Tibial artery (tissue), 4 donors: ENCODE data around the gene INPP5D.

ENCODE experiments used
- DNase-seq, 2 donors: peaks; one replicate each; pipeline ENCODE4 v3.0.0-alpha.2; 2019
- H3K27ac ChIP-seq, 2 donors: fragments of 200-600 bp; sonication (generic) in 1 of 2; 1 replicate in 1 of 2; 2 replicates in 1 of 2; pipeline ENCODE4 v1.5.1; 2018 to 2019; ENCODE audit warnings: mild to moderate bottlenecking in 1 of 2
- H3K27me3 ChIP-seq, 2 donors: fragments of 200-600 bp; sonication (generic) in 1 of 2; one replicate each; pipeline versions ENCODE4 v1.5.1 to v1.6.0; 2016 to 2019
- H3K36me3 ChIP-seq, 3 donors: fragments of 200-600 bp; sonication (generic) in 2 of 3; one replicate each; pipeline ENCODE4 v1.5.1; 2016 to 2019; ENCODE audit warnings: mild to moderate bottlenecking in 2 of 3
- H3K4me1 ChIP-seq, 4 donors: fragments of 200-600 bp; sonication (generic) in 2 of 4; 1 replicate in 3 of 4; 2 replicates in 1 of 4; pipeline ENCODE4 v1.5.1; 2016 to 2019
- H3K4me3 ChIP-seq, 2 donors: fragments of 200-600 bp; sonication (generic) in 1 of 2; 1 replicate in 1 of 2; 2 replicates in 1 of 2; pipeline ENCODE4 v1.5.1; 2018 to 2019; ENCODE audit warnings: mild to moderate bottlenecking in 2 of 2
- H3K9me3 ChIP-seq, 3 donors: fragments of 200-600 bp; sonication (generic) in 1 of 3; one replicate each; pipeline ENCODE4 v1.5.1; 2016 to 2019
- CTCF ChIP-seq, 2 experiments: fragments of 200-600 bp in 1 of 2; fragments of 450-650 bp in 1 of 2; IDR thresholded peaks; one replicate each; pipeline ENCODE4 v1.5.1; 2017 to 2019; ENCODE audit warnings: antibody characterized with exemption in 2 of 2, mild to moderate bottlenecking in 1 of 2, moderate library complexity in 1 of 2
- intact Hi-C: fragments of 100-400 bp; cut with DNase I; formaldehyde crosslinking; loops from one replicate; pipeline ENCODE4 v1.15.0; 2023; ENCODE audit warnings: low total_unique reads

INPP5D gene

GRCh38 chr2:233101816-233102215 lies 41.7 kb downstream of the INPP5D start:
- TF ChIP-seq CTCF (IDR thresholded peaks at IDR 0.05) = no peak
- intact Hi-C loops = no loop called here
- no peaks in the 10 kb centered on the region for H3K4me1 ChIP-seq
- no peak overlapping the region for H3K4me3 ChIP-seq
- DNase-seq = no peak
- no peaks in the 10 kb centered on the region for H3K36me3 ChIP-seq
- H3K27me3 ChIP-seq = peaks cover 0 to 3% of the 10 kb centered on the region in 2 donors
- no peaks in the 10 kb centered on the region for H3K9me3 ChIP-seq
- no peak overlapping the region for H3K27ac ChIP-seq

DNA sequence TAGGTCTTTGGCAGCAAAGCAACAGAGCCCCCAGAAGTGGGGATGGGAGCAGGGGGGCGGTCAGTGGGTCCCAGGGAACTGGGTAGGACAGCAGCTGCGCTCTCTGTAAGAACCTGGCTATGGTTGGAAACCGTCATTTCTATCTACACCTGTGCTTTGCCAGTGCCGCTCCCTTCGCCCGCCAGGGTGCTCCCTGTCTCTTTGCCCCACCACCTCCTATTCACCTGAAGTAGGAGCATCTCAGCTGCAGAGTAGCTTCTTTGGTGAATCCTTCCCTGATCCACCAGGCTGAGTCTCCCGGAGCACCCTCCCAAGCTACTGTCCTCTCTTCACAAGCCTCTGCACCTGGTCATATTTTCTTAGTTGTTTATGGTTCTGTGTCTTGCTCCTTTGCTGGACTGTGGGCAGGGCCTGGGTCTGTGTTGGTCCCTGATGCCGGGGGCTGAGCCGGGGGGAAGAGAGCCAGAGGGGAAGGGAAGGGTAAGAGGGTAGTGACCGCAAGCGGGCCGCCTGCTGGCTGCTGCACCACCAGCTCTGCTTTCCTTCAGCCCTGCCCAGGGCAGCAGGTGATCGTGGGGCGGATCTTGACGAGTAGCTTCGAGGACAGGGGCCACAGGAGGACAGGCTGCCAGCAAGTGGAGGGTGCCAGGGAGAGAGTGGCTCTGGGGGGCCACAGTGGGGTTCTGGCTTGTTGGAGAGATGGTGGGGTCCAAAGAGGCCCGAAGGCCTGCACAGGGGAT lies 45.2 kb downstream of the INPP5D start:
- no peak for TF ChIP-seq CTCF (IDR thresholded peaks at IDR 0.05)
- H3K4me3 ChIP-seq = no peak overlapping the region
- no peaks in the 10 kb centered on the region for H3K9me3 ChIP-seq
- peaks cover 0 to 11% of the 10 kb centered on the region in 2 donors for H3K27me3 ChIP-seq
- H3K36me3 ChIP-seq = no peaks in the 10 kb centered on the region
- no peak overlapping the region for H3K27ac ChIP-seq
- DNase-seq = no peak
- peaks cover 0 to 12% (median 0%) of the 10 kb centered on the region in 4 donors for H3K4me1 ChIP-seq
- intact Hi-C loops = no loop called here

GRCh38 chr2:233105930-233106329 lies 45.8 kb downstream of the INPP5D start:
- no peak for DNase-seq
- H3K4me1 ChIP-seq = peaks cover 0 to 12% (median 0%) of the 10 kb centered on the region in 4 donors
- H3K27ac ChIP-seq = no peak overlapping the region
- H3K27me3 ChIP-seq = peaks cover 0 to 11% of the 10 kb centered on the region in 2 donors
- no peak overlapping the region for H3K4me3 ChIP-seq
- H3K9me3 ChIP-seq = no peaks in the 10 kb centered on the region
- no peak for TF ChIP-seq CTCF (IDR thresholded peaks at IDR 0.05)
- intact Hi-C loops = no loop called here
- H3K36me3 ChIP-seq = no peaks in the 10 kb centered on the region

DNA sequence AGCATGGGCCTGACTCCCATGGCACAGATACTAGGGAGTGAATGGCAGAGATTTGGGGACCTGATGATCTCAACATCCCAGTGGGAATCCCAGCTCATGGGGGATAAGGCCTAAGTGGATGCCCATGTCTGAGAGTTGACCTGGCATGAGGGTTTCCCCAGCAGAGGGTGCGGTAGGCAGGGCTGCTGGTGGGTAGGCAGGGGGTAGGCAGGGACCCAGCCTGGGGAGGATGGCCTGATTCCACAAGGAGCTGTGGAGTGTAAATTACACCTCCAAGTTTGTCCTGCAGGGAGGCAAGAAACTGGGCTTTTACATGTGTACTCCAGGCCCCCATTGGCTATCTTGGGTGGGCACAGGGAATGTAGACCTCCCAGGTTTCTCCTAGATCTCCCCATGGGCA lies 46.9 kb downstream of the INPP5D start:
- no peak for TF ChIP-seq CTCF (IDR thresholded peaks at IDR 0.05)
- intact Hi-C loops = no loop called here
- peaks cover 0 to 12% (median 0%) of the 10 kb centered on the region in 4 donors for H3K4me1 ChIP-seq
- peaks cover 0 to 11% of the 10 kb centered on the region in 2 donors for H3K27me3 ChIP-seq
- no peak for DNase-seq
- no peak overlapping the region for H3K27ac ChIP-seq
- H3K9me3 ChIP-seq = no peaks in the 10 kb centered on the region
- H3K4me3 ChIP-seq = no peak overlapping the region
- H3K36me3 ChIP-seq = no peaks in the 10 kb centered on the region

DNA sequence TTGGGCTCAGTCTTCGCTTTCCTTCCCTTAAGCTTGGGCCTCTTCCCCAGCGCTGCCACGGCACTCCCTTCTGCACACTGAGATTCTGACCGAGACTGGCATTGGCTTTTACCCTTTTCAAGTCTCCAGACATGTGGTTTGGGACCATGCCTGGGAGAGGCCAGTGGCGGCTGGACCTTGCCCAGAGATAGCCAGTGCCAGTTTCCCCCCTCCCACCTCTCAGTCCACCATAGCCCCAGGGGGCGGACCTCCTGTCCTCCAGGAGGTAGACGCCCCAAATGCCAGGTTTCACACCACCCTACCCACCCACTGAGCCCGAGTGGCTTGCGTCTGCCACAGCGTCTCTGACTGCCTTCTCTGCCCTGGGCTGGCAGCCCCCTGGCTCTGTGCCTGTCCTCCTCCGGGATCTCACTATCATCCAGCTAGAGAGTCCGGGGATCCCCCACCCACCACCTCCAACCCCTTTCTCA lies 47.7 kb downstream of the INPP5D start:
- TF ChIP-seq CTCF (IDR thresholded peaks at IDR 0.05) = no peak
- intact Hi-C loops = no loop called here

More for the DNA sequence above, 47.7 kb downstream of the INPP5D start:
- DNase-seq = no peak
- Histone ChIP-seq H3K4me1 (peaks cover 0 to 12% (median 0%) of the 10 kb centered on the region in 4 donors), H3K27me3 (peaks cover 0 to 11% of the 10 kb centered on the region in 2 donors), H3K4me3 (no peak overlapping the region), H3K27ac (no peak overlapping the region), H3K36me3 (no peaks in the 10 kb centered on the region), H3K9me3 (no peaks in the 10 kb centered on the region)
